ENCODE measurements around the gene NR3C2.

DNA sequence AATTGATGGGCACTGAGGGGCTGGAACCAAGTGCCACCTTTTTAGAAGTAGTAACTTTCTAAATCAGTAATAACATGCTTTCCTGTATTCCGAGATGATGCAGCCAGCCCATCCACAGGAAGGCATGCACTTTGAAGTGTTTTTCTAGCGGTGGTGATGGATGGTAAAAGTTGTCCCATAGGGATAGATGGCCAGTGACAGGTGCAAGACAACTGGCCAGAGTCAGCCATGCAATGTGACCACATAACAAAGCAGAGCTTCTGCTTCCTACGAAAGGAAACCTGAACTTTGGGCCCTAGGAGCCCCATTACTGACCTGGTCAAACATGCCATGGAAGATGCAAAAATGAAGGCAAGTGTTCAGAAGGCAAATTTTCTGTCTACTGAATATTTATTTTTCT, 72.3 kb downstream of the NR3C2 start:
- no peak for TF ChIP-seq EP300 (IDR thresholded peaks at IDR 0.05)
- TF ChIP-seq, protein P1, sequence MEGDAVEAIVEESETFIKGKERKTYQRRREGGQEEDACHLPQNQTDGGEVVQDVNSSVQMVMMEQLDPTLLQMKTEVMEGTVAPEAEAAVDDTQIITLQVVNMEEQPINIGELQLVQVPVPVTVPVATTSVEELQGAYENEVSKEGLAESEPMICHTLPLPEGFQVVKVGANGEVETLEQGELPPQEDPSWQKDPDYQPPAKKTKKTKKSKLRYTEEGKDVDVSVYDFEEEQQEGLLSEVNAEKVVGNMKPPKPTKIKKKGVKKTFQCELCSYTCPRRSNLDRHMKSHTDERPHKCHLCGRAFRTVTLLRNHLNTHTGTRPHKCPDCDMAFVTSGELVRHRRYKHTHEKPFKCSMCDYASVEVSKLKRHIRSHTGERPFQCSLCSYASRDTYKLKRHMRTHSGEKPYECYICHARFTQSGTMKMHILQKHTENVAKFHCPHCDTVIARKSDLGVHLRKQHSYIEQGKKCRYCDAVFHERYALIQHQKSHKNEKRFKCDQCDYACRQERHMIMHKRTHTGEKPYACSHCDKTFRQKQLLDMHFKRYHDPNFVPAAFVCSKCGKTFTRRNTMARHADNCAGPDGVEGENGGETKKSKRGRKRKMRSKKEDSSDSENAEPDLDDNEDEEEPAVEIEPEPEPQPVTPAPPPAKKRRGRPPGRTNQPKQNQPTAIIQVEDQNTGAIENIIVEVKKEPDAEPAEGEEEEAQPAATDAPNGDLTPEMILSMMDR (IDR thresholded peaks at IDR 0.05): no peak

Data from tibial nerve (tissue), 4 donors.